Hepatic stellate cell (primary cell): ENCODE measurements around the gene OAS1.
"Not testable (repeated sequence)": the region's sequence is repeated elsewhere in the genome, so short reads cannot be mapped to it uniquely, and the experiment has no call there.

Experiments
- DNase-seq: peaks from one replicate; pipeline ENCODE4 v3.0.0; 2011; ENCODE audit warnings: low spot score

Gene OAS1

DNA sequence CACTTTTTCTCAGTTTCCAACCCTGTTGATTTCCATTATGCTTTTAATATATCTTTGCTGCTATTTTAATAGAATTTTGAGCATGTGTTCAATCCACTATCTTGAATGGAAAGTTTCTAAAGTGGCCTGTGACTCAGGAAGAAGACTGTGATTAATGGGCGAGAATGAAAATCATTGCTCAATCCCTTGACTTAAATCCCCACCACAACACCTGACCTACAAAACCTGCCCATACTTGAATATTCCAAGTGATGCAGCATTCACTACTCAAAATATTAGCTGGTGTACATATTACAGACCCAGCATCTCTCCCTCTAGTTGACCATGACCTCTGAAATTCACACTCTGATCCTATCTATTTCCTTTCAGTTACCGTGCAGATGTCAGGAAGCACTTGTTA, 30.2 kb downstream of the OAS1 start:
- no peak for DNase-seq

DNA sequence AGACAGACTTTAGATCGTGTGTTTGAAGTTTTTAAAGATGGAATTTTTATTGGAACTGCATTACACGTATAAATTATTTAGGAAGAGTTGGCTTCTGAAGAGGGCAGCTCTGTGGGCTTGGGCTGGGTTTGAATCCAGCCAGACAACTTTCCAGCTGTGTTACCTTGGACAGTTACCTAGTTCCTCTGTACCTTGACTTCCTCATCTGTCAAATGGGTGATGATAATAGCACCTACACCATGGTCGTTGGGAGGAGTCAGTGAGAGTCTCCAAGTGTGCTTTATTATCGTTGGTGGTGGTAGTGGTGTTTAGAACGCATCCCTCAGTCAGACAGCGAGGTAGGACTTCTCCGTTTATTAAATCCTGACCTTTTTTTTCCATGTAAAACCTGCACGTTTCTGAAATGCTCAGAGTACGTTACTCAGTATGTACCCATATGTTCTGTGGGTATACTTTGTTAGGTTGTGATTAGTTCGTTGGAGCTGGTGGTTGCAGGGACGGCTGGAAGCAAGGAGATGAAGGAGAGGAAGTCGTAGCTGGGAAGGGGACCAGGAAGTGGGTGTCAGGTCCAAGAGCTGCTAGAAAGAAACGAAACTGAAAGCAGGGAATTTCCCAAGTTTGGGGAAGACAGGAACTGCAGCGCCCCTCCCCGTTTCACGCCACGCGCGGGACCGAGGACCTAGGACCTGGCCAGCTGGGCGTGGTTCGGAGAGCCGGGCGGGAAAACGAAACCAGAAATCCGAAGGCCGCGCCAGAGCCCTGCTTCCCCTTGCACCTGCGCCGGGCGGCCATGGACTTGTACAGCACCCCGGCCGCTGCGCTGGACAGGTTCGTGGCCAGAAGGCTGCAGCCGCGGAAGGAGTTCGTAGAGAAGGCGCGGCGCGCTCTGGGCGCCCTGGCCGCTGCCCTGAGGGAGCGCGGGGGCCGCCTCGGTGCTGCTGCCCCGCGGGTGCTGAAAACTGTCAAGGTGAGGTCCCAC, 31.3 kb downstream of the OAS1 start, which contains the start of gene OAS3:
Gene OAS3, plus strand, starts transcription at position 734 of the 979 bp plus-strand sequence. Its CDS starts 57 bp downstream, at position 791.
- DNase-seq = peak; percentile 79

DNA sequence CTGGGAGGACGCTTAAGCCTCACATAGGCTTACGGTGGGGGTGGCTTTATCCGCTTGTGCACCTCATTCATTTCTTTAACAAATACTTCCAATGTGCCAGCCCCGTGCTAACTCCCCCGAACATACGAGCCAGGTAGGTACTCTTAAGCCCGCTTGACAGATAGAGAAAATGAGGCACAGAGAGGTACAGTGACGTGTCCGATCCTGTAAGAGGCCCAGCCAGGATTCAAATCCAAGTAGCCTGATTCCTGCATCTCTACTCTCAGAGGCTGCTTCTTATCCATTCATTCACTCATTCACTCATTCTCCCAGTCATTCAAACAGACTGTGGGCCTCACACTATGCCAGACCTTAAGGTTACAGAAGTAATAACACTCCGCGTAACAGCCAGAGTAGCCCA, 32.0 kb downstream of the OAS1 start:
- no peak for DNase-seq

DNA sequence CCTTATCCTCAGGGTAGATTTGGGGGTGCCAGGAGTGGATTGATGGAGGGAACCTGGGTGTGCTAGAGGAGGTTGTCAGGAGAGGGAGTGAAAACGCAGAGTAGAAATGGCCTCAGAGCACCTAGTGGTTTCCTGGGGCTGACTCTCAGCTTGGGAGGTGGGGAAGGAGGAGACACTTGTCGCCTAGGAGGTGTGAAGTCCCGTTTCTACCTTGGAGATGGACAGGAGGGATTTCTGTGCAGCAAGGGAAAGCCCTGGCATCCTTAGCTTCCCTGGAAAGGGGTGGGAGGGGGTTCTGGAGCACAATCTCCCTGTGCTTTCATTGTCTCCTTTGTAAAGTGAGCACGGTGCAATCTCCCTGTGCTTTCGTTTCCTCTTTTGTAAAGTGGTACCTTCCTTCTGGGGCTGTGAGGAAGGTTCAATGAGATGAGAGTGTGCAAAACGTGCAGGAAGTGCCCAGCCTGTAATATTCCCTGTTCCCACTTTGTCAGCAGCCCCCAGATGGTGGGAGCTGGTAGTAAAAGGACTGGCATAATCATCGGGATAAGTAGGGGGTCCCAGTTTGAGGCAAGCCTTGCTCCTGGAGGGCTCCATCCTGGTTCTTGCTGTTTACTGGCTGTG, 33.1 kb downstream of the OAS1 start:
- no peak for DNase-seq

DNA sequence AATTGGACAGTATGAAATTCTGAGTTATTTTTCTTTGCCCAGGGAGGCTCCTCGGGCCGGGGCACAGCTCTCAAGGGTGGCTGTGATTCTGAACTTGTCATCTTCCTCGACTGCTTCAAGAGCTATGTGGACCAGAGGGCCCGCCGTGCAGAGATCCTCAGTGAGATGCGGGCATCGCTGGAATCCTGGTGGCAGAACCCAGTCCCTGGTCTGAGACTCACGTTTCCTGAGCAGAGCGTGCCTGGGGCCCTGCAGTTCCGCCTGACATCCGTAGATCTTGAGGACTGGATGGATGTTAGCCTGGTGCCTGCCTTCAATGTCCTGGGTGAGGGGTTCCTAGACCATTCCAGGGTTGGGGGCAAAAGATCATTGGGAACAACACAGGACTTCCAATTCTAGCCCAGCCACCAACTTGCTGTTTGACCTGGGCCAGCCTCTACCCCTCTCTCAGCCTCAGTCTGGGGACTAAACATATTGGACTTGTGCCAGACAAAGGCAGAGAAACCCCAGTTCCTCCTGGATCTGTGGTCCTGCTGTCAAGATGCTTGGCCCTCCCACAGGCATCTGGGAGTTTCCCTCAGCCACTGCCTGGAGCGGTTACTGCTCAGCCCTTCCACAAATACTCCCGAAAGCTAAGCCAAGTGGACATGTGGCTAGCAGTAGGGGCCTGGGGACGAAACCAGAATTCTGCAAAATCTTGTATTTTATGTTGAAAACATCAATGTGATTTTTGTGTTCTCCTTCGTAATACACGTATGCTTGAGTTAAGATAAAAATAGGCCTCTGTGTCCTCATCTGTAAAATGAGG, 35.0 kb downstream of the OAS1 start:
- no peak for DNase-seq

DNA sequence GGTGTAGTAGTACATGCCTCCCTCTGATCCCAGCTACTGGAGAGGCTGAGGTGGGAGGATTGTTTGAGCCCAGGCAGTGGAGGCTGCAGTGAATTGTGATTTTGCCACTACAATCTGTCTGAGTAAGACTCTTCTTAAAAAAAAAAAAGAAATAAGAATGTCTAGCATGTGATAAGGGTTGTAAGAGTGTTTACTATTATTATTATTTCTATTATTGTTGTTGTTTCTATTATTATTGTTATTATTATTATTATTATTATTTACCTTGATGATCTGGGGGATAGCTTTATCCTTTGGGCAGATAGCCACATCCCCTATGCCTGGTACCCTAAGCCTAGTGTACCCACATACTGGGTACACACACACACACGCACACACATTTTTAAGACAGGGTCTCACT, 35.8 kb downstream of the OAS1 start:
- no peak for DNase-seq

DNA sequence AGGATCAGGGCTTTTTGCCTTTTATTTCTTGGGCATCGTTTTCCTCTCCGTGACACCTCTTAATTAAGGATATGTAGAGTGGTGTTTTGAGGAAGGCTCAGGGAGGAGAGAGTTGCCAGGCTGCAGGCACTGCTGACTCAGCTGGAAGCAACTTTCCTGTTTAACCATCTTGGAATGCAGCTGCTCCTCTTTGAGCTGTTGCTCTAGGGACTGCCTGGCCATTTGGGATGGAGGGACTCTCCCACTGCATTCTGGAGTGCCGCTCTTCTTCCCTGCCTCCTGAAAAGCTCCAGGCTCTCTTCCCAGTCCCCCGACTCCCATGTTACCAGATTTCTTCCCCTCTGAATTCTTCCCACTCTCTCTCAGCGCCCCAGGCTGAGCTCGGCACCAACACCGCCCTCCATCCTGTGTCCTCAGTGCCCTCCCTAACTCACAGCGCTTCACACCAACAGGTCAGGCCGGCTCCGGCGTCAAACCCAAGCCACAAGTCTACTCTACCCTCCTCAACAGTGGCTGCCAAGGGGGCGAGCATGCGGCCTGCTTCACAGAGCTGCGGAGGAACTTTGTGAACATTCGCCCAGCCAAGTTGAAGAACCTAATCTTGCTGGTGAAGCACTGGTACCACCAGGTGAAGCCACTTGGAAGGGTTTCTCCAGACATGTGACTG, 37.4 kb downstream of the OAS1 start:
- no peak for DNase-seq

DNA sequence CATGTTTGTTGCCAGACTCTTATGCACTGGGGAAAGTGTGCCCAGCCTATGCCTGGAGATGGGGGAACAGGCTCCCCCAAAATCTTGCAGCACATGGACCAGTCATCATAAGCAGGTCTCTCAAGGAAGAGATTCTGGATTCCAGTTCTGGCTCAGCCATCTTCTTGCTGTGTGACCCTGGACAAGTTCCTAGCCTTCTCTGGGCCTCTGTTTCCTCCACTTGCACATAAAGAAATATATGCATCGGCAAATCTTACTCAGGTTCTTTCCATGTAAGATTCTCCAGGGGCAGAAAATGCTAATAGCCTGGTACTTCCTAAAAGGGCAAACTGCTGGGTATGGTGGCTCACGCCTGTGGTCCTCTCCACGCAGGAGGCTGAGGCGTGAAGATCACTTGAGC, 38.8 kb downstream of the OAS1 start:
- DNase-seq = no peak

DNA sequence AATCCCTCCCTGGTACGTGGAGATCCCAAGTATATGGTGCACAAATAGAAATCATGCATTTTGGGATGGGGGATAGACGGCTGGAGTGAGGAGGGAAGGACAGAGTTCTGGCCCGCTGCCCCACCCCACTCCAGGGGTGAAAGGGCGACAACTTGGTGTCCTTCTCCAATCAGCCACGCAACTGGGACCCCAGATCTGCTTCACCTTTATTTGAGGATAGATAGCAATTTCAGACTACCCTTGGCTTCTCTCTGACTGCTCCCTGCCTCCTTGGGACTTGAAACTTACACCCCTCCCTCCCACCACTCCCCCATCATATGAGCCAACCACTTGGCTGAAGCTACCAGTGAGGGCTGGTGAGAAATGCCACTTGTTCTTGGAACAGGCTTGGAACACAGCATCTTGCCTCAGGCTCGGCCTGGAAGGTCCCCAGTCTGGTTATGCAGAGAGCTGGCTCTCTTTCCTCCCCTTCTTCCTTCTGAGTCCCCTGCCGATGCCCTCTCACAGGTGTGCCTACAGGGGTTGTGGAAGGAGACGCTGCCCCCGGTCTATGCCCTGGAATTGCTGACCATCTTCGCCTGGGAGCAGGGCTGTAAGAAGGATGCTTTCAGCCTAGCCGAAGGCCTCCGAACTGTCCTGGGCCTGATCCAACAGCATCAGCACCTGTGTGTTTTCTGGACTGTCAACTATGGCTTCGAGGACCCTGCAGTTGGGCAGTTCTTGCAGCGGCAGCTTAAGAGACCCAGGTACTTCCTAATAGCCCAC, 39.7 kb downstream of the OAS1 start:
- DNase-seq = no peak

DNA sequence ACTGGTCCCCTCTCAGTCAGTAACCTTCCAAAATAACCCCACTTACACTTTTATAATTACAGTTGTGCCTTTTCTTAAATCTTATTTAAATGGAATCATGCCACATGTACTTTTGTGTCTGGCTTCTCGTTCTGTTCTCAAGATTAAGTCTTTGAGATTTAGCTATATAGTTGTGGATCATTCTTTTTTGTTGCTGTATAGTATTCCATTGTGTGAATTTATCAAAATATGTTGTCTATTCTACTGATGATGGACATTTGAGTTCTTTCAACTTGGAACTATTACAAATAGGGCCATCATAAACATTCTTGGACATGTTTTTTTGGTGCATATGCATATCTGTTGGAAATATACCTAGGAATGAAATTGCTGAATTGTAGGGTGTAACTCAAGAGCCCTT, 40.6 kb downstream of the OAS1 start:
- DNase-seq = no peak

DNA sequence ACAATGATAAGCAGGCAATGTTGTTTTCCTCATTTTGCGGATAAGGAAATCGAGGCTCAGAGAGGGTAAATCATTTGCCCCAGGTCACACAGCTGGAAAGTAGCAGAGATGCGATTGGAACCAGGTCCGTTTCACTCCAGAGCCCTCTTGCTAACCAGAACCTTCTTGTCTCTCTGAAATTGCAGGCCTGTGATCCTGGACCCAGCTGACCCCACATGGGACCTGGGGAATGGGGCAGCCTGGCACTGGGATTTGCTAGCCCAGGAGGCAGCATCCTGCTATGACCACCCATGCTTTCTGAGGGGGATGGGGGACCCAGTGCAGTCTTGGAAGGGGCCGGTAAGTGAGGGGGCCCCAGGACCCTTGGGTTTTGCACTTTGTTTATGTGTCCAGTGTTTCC, 41.0 kb downstream of the OAS1 start:
- no peak for DNase-seq

DNA sequence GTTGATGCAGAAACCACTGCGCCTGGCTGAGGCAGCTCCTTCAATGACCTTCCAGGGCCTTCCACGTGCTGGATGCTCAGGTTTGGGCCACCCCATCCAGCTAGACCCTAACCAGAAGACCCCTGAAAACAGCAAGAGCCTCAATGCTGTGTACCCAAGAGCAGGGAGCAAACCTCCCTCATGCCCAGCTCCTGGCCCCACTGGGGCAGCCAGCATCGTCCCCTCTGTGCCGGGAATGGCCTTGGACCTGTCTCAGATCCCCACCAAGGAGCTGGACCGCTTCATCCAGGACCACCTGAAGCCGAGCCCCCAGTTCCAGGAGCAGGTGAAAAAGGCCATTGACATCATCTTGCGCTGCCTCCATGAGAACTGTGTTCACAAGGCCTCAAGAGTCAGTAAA, 42.0 kb downstream of the OAS1 start:
- DNase-seq = no peak

DNA sequence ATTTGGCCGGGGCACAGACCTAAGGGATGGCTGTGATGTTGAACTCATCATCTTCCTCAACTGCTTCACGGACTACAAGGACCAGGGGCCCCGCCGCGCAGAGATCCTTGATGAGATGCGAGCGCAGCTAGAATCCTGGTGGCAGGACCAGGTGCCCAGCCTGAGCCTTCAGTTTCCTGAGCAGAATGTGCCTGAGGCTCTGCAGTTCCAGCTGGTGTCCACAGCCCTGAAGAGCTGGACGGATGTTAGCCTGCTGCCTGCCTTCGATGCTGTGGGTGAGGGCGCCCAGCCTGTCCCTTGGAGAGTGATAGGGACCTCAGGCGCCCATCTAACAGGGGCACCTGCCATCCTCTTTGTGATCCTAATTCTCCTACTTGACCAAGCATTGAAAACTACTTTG, 43.9 kb downstream of the OAS1 start:
- no peak for DNase-seq

DNA sequence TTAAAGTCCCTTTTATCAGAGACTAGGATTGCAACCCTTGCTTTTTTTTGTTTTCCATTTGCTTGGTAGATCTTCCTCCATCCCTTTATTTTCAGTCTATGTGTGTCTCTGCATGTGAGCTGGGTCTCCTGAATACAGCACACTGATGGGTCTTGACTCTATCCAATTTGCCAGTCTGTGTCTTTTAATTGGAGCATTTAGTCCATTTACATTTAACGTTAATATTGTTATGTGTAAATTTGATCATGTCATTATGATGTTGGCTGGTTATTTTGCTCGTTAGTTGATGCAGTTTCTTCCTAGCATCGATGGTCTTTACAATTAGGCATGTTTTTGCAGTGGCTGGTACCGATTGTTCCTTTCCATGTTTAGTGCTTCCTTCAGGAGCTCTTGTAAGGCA, 50.4 kb downstream of the OAS1 start:
- not testable (repeated sequence) for DNase-seq

DNA sequence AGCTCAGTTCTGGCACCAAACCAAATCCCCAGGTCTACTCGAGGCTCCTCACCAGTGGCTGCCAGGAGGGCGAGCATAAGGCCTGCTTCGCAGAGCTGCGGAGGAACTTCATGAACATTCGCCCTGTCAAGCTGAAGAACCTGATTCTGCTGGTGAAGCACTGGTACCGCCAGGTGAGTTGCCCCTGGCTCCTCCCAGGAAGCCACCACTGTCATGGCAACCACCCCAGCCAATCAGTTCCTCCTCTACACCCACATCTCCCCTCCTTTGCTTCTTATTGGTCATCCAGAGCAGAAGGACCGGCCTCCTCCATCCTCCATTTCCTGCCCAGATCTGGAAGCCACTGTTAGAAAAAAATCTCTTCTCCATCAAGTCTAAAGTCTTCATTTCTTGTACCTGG, 54.3 kb downstream of the OAS1 start:
- no peak for DNase-seq

DNA sequence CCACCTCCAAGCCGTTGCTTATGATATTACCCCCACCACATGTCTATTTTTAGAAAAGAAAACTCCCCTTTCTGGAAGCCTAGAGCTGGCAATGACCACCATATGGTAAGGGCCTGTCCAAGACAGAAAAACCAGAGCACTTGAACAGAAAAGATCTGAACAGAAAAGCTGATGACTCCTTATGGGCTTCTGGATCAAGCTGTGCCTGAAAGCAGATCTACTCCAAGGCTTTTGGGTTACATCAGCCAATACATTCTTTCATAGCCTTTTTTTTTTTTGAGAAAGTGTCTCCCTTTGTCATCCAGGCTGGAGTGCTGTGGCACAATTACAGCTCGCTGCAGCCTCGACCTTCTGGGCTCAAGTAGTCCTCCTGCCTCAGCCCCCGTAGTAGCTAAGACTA, 54.8 kb downstream of the OAS1 start:
- no peak for DNase-seq

DNA sequence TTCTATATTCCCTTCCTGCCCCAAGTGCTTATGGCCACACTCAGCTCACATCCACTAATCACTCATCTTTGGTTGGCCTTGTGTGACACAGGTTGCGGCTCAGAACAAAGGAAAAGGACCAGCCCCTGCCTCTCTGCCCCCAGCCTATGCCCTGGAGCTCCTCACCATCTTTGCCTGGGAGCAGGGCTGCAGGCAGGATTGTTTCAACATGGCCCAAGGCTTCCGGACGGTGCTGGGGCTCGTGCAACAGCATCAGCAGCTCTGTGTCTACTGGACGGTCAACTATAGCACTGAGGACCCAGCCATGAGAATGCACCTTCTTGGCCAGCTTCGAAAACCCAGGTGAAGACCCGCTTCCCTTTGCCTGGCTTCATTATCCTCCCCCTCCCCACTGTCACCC, 55.8 kb downstream of the OAS1 start:
- no peak for DNase-seq

DNA sequence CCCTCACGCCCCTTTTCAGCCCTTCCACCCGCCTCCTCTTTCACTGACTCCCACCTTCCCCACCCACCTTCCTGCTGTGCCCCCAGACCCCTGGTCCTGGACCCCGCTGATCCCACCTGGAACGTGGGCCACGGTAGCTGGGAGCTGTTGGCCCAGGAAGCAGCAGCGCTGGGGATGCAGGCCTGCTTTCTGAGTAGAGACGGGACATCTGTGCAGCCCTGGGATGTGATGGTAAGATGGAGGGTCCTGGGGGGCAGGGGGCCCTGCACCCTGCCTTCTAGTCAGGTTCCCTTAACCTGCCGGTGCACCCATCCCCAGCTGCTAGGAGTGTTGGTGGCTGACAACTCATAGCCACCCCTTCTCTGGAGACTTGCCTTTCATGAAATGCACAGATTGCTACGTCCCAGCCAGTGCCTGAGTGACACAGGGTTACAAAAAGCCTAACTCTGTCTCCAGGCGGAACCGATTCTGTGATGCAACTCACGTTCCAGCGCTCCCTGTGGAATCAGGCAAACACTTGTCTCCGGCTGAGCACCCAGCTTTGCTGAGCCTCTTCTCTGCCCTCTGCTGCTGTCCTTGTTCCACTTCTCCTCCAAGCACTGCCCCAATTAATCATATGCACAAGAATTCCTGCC, 56.6 kb downstream of the OAS1 start:
- DNase-seq = no peak

DNA sequence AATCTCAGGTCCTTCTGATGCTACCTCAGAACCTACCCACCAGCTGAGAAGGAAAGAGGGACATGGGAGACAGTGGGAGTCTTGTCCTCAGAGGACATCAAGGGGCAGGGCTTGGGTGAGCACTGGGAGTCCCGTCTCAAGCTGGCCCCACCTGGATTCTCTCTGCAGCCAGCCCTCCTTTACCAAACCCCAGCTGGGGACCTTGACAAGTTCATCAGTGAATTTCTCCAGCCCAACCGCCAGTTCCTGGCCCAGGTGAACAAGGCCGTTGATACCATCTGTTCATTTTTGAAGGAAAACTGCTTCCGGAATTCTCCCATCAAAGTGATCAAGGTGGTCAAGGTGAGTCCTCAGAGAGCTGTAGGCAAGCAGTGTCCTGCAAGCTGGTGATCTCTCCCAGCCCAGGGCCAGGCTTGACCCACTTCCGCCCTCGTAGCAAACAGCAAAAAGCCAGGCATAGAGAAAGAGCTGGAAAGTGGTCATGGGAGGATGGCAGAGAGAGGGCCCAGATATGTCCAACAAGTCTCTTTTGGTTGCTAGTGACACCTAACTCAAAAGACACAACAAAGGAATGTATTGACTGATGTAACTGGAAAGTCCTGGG, 57.4 kb downstream of the OAS1 start:
- no peak for DNase-seq

DNA sequence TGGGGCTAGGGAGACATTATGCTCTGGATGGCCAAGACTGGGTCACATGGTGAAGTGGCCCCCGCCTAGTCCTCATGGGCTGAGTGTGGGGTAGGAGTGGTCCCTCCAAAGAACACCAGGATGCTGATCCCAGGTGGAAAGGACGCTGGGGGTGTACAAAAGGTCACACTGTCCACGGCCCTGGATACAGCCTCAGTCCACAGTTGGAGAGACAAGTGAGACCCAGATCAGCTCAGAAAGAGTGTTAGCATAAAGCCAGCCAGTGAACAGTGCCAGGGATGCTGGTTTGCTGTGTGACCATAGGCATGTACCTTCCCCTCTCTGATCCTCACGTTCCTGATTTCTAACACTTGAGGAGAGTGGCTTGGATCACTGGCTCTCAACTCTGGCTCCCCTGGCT, 58.2 kb downstream of the OAS1 start:
- DNase-seq = no peak
